ENCODE data around the gene PBX1.
A peak's percentile ranks its signal among the peaks of the same experiment; 100 is the strongest.

The PBX1 gene

GRCh38 chr1:164617377-164618201 lies 58.6 kb downstream of the PBX1 start:
- DNase-seq (ENCODE audit: low spot score) = peak; percentile 12

GRCh38 chr1:164618202-164618564 lies 59.2 kb downstream of the PBX1 start:
- DNase-seq (ENCODE audit: low spot score) = no peak

GRCh38 chr1:164619006-164619784 lies 60.2 kb downstream of the PBX1 start:
- DNase-seq (ENCODE audit: low spot score) = no peak

GRCh38 chr1:164622068-164622845 lies 63.3 kb downstream of the PBX1 start:
- no peak for DNase-seq (ENCODE audit: low spot score)

- no peak for DNase-seq (ENCODE audit: low spot score)
These were observed 64.8 kb downstream of the PBX1 start for GRCh38 chr1:164623805-164624204.

- no peak for DNase-seq (ENCODE audit: low spot score)
These were observed 65.4 kb downstream of the PBX1 start for GRCh38 chr1:164624400-164624799.

- DNase-seq (ENCODE audit: low spot score) = no peak
These were observed 66.1 kb downstream of the PBX1 start for GRCh38 chr1:164625004-164625617.

- DNase-seq (ENCODE audit: low spot score) = no peak
These were observed 69.8 kb downstream of the PBX1 start for GRCh38 chr1:164628772-164629171.

- DNase-seq (ENCODE audit: low spot score) = no peak
These were observed 71.0 kb downstream of the PBX1 start for GRCh38 chr1:164629971-164630370.

GRCh38 chr1:164630626-164631396 lies 71.8 kb downstream of the PBX1 start:
- no peak for DNase-seq (ENCODE audit: low spot score)

- no peak for DNase-seq (ENCODE audit: low spot score)
These were observed 72.8 kb downstream of the PBX1 start for GRCh38 chr1:164631751-164632150.

GRCh38 chr1:164633997-164634396 lies 75.0 kb downstream of the PBX1 start:
- DNase-seq (ENCODE audit: low spot score) = no peak

GRCh38 chr1:164635059-164635802 lies 76.2 kb downstream of the PBX1 start:
- no peak for DNase-seq (ENCODE audit: low spot score)

GRCh38 chr1:164635803-164636731 lies 77.1 kb downstream of the PBX1 start:
- DNase-seq (ENCODE audit: low spot score) = no peak

GRCh38 chr1:164636757-164637156 lies 77.8 kb downstream of the PBX1 start:
- no peak for DNase-seq (ENCODE audit: low spot score)

GRCh38 chr1:164637461-164638375 lies 78.7 kb downstream of the PBX1 start:
- peak; percentile 43 for DNase-seq (ENCODE audit: low spot score)

GRCh38 chr1:164638492-164639202 lies 79.7 kb downstream of the PBX1 start:
- no peak for DNase-seq (ENCODE audit: low spot score)
